ENCODE measurements around the gene MS4A8.
"Not testable (repeated sequence)": the region's sequence is repeated elsewhere in the genome, so short reads cannot be mapped to it uniquely, and the experiment has no call there.

The MS4A8 gene, protein sequence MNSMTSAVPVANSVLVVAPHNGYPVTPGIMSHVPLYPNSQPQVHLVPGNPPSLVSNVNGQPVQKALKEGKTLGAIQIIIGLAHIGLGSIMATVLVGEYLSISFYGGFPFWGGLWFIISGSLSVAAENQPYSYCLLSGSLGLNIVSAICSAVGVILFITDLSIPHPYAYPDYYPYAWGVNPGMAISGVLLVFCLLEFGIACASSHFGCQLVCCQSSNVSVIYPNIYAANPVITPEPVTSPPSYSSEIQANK

DNA sequence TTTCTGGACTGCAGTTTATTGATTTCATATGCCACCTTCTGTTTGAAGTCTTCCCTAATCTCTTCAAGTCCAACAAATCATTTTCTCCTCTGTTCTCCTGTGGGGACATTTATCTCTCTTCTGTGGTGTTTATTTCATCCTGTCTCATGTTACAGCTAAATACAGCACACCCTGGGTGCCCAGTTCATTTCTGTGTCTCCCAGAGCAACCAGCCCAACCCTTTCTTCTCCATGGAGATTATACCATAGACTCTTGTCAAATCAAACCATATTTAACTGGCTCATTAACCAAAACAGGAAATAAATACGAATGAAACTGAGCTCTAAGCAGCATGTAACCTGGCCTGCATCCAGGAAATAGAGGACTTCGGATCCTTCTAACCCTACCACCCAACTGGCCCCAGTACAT is at the start of gene MS4A8:
TSS of gene MS4A8 (plus strand) at position 329 of the 408 bp plus-strand sequence. CDS start 1,249 bp downstream, outside the sequence.
- FAIRE-seq: peak; percentile 51

DNA sequence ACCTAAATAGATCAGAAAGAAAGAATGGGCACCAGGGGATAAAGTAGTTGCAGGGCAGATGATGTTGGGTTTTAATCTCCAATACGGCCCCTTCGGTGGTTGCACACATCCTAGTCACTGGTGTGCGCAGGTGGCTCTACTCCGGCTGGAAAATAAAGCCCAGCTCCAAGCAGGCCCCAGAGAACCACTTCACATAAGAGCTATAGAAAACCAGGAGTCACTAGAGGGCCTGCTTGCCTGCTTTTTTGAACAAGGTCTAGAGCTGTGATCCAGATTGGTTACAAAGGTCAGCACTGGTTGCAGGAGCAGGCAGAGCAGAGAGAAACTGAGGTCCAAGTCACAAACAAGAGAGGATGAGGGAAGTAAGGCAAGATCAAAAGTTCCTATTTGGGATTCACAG is 41.5 kb upstream of the MS4A8 start:
- FAIRE-seq: no peak

DNA sequence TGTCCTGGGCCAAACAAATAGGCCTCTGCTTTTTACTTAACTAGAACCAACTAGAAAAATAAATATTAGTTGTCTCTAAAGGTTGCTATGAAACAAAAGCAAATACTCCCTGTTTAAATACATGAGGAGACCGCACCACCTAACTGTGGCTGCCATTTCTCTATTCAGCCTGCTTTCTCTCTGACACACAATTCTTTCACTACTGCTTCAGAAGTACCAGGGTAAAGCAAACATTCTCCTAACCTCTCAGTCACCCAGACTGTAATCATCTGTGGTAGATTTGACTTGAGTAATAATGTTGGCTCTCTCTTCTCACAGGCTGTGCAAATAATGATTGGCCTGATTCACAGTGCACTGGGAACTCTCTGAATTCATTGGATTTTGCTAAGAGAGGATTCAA is 41.0 kb upstream of the MS4A8 start:
- FAIRE-seq: no peak

DNA sequence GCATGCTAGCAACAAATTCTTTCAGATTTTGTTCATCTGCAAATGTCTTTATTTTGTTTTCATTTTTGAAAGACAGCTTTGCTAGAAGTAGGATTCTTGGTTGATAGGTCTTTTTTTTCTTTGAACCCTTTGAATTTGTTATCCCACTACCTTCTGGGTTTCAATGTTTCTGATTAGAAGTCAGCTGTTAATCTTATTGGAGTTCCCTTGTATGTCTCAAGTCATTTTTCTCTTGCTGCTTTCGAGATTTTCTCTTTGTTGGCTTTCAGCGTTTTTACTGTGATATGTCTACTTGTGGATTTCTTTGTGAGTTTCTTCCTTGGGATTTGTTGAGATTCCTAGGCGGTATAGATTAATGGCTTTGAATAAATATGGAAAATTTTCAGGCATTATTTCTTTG is 27.2 kb upstream of the MS4A8 start:
- no peak for FAIRE-seq

DNA sequence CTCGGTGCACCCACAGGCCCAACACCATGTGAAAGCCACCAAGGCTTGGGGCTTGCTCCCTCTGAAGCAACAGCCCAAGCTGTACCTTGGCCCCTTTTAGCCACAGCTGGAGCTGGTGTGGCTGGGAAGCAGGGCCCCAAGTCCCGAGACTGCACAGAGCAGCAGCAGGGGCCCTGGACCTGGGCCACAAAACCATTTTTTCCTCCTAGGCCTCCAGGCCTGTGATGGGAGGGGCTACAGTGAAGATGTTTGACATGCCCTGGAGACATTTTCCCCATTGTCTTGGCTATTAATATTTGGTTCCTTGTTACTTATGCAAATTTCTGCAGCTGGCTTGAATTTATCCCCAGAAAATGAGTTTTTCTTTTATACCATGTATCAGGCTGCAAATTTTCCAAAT is 21.2 kb upstream of the MS4A8 start:
- not testable (repeated sequence) for FAIRE-seq

DNA sequence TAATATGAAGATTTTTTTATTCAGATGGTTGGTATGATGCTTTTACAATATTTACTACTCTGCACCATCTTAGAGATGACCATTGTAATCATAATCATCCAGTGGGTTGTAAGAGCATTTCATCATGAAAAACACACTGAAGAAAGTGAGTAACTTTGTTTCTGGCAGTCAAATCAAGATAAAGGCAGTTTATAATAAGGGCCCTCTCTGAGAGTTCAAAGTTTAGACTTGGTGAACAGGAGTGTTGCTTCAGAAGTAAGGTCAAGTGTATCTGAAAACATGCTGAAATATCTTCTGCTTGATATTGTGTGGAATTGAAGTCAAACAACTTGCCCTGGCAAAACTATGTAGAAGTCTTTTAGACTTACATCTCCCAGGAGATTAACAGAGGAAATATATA is 19.5 kb upstream of the MS4A8 start:
- no peak for FAIRE-seq

DNA sequence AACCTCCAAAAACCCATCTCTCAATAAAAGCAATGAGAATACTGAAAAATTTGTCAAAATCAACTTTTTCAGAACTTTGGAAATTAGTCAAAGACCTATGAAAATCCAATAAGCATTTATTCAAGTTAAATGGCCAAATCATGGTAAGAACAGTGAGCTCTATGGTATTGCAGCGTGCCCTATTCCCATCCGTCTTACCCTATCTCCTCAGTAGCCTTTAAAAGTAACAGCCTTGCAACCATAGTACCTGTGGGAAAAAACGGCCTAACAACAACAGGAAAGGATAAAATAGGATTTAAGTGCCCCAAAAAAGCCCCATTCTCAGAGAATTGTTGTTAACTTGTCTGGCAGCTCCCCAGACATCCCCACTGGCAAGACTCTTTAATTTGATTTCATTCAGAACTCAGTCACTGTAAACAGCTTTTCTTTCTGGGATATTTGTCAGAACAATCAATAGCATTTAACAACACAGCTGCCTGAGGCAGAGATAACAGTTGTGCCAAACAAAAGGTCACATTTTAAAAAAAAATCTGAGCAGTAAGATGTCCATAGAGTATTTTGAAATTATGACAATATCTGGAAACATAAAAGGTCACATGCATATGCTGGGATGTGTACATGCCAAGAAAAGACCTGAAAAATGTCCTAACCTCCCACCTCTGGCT is 18.8 kb upstream of the MS4A8 start:
- FAIRE-seq: no peak

DNA sequence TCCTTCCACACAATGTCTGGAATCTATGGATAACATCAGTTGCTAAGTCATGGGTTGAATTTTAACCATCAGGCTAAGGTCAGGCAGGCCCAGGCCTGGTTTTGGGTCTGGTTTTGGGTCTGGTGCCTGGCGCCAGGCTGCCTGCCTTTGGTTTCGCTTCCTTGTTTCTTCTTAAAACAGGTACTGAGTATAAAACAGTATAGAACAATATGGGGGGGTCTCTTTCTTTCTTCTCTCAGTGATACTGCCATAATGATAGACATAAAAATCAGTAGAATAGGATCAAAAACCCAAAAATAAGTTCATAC is 14.9 kb upstream of the MS4A8 start:
- not testable (repeated sequence) for FAIRE-seq

DNA sequence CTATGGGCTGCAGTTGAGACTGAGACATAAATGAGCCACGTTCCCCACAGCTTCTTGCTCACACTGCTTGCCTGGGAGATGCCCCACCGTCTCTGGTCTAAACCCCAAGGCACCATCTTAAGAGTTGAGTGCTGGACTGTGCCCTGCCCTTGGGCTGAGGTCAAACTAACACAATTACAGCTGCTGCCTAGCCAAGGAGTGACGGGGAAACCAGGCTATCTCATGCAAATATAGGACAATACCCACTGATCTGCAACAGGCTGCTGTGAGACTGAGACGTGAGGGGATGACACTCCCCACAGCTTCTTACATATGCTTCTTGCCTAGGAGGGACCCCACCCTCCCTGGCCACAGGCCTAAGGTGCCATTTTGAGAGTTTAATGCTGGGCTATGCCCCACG is 7.8 kb upstream of the MS4A8 start:
- FAIRE-seq: no peak

DNA sequence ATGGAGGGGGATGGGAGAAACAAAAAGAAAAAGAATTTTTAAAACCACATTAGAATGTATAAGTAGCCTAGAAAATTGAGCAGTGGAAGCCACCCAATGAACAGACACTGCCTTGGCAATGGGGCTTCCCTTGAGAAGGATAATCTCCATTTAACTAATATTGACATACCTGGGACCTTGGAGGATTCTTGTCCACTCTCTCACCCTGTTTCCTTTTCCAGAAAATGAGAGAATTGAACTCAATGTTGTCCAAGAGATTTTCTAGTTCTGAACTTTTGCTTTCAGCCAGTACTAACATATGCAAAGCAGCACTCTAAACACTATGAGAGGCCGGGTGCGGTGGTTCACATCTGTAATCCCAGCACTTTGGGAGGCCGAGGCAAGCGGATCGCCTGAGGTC is 524 bp downstream of the MS4A8 start:
- no peak for FAIRE-seq

DNA sequence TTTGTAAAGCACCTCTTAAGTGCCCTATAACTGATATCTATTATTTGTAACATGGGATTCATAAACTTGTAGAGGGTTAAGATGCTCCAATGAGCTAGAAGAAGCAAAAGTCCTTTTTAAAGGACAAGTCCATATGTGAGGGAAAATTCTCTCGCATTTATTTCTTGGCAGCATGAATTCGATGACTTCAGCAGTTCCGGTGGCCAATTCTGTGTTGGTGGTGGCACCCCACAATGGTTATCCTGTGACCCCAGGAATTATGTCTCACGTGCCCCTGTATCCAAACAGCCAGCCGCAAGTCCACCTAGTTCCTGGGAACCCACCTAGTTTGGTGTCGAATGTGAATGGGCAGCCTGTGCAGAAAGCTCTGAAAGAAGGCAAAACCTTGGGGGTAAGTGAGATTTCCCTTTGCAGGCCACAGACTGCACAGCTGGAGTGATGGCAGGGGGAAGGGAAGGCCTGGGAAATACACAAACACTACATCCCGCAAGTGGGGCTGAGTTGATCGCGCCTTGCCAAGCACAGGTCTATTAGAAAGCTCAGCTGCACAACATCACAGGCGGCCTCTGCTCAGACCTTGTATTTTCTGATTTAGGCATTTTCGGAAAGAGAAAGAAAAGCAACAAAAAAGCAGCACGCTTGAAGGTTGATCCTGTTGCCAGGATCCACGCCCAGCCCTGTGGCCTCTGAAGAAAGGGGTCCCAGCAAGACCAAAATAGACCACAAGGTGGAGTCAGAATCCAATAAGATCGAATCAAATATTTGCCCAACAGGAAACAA is 1.5 kb downstream of the MS4A8 start:
- no peak for FAIRE-seq

DNA sequence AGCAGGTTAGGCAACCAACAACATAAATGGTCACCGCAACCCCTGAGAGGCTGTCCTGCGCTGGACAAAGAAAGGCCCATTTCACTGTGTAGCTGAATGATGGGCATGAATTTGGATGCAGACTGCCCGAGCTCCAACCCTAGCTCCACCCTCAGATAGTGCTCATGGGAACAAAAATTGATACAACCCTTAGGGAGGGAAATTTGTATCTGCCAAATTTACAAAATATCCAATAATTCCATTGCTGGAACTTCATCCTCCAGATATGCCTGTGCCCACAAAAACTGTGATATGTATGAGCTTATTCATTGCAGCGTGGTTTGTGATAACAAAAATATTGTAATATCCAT is 2.0 kb downstream of the MS4A8 start:
- FAIRE-seq: no peak

DNA sequence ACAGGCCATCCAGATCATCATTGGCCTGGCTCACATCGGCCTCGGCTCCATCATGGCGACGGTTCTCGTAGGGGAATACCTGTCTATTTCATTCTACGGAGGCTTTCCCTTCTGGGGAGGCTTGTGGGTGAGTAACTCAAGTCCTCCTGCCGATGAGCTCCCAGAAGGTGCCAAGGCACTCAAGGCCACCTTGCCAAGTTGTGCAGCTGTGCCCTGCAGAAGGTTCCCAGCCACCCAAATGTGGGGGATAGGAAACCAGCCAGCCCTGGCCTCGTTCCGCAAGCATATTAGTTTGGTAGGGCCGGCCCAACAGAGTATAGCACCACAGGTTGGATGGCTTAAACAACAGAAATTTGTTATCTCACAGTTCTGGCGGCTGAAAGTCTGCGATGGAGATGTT is 4.0 kb downstream of the MS4A8 start:
- no peak for FAIRE-seq

DNA sequence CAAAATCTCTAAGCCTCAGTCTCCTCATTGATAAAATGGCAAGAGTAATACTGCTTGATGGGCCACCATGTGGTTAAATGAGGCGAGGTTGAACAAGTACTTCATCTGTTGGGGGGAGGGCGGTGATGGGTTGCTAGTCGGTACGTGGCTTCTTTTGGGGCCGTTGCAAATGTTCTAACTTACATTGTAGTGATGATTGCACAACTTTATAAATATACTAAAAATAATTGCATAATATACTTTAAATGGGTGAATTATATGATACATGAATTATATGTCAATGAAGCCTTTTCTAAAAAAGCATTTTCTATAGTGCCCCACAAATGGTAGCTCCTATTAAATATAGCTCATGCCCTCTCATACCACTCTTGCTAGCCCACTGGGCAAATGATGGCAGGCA is 6.5 kb downstream of the MS4A8 start:
- FAIRE-seq: no peak

DNA sequence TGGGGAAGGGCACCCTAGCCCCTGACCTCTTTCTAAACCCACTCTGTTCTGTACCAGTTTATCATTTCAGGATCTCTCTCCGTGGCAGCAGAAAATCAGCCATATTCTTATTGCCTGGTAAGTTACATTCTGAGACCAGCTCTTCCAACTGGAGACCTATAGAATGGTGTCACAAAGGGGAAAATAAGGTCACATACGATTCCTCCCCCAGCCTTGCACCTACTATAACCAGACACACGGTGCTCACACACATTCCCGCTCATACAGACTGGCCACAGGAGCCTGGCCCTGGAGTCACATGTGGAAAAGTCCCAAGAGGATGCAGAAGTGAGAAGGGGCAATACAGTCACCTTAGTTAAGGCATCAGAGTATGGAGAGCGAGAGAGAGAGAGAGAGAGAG is 7.5 kb downstream of the MS4A8 start:
- no peak for FAIRE-seq

DNA sequence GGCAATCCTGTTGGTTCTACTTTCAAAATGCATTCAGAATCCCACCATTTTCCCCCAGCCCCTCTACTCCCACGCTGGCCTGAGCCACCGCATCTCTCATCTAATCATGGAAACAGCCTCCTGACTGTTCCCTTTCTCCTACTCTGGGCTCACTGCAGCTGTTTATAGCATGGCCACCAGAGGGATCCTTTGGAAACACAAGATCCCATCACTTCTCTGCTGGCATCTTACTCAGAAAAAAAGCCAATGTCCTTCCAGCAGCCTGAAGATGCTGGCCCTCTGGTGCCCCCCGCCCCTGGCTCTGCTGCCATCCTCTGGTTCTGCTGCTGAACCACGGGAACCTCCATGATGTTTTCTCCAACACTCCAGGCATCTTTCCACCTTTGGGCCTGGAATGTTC is 11.1 kb downstream of the MS4A8 start:
- FAIRE-seq: no peak

DNA sequence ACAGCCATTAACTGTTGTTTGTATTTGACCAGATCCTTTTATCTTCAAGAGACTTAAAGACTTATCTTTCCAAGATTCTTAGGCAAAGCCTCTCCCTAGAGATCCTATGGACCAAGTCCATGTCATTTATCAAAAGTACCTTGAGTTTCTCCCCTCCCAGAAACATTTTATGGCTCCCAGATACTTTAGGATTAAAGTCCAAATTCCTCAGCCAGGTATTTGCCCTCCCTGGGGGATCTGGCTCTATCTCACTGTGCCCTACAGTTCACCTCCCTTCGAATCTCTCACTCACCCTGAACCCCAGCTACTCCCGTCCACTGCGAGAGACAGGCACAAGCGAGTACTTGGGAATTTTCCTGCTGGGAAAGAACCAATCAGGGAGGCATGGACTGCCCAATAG is 11.9 kb downstream of the MS4A8 start:
- no peak for FAIRE-seq

DNA sequence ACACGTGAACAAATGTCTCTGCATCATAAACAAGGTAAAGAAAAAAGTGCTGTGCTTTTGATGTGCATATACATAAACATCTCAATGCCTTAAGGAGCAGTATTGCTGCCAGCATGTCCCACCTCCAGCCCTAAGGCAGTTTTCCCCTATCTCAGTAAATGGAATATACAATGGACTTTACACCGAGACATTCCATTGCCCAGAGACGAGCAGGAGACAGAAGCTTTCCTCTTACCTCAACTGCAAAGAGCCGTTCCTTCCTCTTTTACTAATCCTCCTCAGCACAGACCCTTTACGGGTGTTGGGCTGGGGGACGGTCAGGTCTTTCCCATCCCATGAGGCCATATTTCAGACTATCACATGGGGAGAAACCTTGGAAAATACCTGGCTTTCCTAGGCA is 14.0 kb downstream of the MS4A8 start:
- not testable (repeated sequence) for FAIRE-seq

DNA sequence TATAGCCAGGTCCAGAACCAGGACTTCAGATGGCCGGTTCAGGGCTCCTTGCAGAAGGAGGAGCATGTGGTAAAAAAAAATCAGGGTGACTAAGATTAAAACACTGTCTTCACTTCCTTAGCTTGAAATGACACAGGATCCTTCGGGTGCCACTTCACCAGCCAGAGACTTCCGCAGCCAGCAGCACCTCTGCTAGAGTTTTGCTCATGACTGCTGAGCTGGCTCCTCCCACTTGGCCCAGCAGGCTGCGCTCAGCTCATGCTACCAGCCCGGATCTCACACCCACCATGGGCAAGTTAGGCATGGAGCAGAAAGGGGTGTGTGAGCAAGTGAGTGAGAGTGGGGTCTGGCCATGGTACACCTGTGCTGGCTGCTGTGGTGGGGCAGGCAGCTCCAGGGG is 18.5 kb downstream of the MS4A8 start:
- no peak for FAIRE-seq

DNA sequence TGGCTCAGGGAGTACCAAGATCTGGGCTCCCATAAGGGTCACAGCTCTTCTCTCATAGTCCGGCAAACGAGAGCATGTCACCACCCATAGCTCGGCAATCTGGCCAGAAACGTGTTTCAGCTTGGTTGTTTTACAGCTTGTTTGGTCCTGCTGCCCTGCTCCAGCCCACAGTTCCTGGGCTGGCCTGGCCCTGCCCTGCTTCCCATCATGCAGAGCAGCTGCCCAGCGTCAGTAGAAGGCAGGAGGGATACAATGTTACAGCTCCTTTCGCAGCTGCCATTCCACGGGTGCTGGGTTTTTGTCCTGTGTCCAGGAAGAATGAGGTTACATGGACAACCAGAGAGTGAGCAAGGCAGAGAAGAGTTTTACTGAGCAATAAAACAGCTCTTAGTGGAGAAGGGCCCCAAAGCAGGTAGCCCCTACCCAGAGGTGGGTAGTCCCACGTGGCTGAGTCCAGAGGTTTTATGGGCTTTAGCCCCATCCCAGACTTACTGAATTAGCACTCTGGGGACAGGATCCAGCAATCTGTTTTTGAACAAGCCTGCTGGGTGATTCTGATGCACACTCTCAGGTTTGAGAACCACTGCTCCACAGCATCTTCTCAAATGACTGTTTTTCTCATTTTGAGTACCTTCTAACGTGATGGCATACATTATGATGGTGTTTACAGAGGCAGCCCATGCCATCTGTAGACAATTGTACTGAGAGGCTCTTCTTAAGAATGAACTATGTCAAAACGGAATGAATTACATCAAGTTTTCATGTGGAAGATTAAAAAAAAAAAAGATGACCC is 19.3 kb downstream of the MS4A8 start:
- no peak for FAIRE-seq

DNA sequence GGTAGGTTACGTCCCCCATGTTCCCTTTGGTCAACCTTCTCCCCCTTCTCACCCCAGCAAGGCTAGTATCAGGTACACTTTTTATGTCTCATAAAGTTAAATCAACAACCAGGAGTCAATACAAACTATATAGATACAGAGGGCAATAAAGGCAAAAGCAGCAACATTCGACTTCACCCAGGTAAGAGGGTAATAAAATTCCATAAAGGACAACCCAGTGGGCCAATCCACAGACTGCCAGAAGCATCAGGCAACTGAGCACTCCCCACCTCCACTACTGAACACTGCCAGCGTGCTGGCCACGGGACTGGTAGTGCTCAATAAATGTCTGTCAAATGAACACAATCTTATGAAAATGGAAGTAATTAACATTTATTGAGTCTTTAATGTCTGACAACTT is 20.0 kb downstream of the MS4A8 start:
- no peak for FAIRE-seq

DNA sequence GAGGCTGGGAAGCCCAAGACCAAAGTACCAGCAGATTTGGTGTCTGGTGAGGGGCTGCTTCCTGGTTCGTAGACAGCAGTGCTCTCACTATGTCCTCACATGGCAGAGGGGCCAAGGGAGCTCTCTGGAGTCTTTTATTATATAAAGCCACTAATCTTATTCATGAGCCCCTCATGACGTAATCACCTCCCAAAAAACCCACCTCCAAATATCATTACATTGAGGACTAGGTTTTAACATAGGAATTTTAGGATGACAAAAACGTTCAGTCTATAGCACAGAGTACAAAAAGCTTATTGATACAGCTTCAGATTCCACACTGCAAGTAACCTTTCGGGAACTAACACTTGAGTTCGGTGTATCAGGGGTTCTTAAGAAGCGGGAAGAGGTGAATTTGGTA is 21.0 kb downstream of the MS4A8 start:
- FAIRE-seq: no peak

DNA sequence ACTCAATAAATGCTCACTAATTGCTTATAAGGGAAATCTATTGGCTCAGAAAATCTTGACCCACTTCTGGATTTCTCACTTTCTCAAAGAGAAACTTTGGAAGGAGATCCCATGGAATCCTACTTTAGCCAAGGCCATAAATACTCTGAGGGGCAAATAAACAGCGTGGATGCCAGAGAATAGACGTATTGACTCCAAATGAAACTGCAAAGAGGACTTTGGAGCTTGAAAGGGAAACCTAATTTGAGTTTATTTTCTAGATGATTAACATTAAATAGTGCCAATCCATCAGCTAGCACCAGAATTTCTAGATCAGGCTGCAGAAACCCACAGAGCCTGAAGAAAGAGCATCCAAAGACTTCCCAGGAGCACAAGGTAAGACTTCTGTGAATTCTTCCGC is 25.0 kb downstream of the MS4A8 start, which contains the start of gene MS4A18:
TSS of gene MS4A18 (plus strand) at position 301 of the 400 bp plus-strand sequence.
- FAIRE-seq: no peak
